HG03159 (cell line): ENCODE measurements around the gene CTDSPL2.
"Not testable (repeated sequence)": the region's sequence is repeated elsewhere in the genome, so short reads cannot be mapped to it uniquely, and the experiment has no call there.

ENCODE experiments used
- ATAC-seq: cut with Tn5 transposase; IDR thresholded peaks from one replicate; pipeline ENCODE4 v1.9.1; 2021; ENCODE audit warnings: mild to moderate bottlenecking, moderate library complexity; ENCODE audit not compliant: unreplicated experiment

The CTDSPL2 gene

GRCh38 chr15:44482090-44482489, 54.7 kb downstream of the CTDSPL2 start:
- no peak for ATAC-seq

GRCh38 chr15:44485880-44486279, 58.5 kb downstream of the CTDSPL2 start:
- no peak for ATAC-seq

DNA sequence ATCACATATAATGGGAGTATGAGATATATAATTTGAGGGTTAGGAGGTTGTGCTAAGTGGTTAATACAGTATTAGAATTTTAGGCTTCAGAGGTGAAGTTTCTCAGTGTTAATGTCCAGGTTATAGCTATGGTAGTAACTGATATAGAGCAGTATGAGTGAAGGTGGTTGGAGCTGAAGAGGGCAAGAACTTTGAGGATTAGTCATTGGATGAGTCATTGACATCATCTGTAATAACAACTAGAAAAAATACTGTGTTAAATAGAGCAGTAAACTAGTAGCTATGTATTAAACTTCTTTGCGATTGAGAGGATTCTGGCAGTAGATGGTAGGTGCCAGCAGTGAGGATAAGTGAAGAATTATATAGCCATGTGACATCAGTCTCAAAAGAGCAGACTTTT, 62.0 kb downstream of the CTDSPL2 start:
- ATAC-seq = no peak

DNA sequence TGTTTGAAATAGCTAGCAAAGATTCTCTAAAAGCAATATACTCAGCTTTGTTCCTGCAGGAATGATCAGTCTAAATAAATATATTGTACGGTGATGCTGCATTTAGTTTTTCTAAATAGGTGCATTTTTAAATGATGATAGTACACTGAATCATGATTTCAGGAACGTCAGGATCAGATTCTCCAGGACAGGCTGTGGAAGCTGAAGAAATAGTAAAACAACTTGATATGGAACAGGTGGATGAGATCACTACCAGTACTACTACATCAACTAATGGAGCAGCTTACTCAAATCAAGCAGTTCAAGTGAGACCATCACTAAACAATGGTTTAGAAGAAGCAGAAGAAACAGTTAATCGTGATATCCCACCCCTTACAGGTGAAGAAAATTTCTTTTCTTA, 63.2 kb downstream of the CTDSPL2 start:
- ATAC-seq = no peak

- ATAC-seq = no peak
Measured at GRCh38 chr15:44492040-44492439, 64.6 kb downstream of the CTDSPL2 start.

GRCh38 chr15:44492672-44493071, 65.2 kb downstream of the CTDSPL2 start:
- ATAC-seq = no peak

GRCh38 chr15:44495562-44495961, 68.1 kb downstream of the CTDSPL2 start:
- ATAC-seq = no peak

GRCh38 chr15:44500555-44500954, 73.1 kb downstream of the CTDSPL2 start:
- ATAC-seq = no peak

- no peak for ATAC-seq
Measured at GRCh38 chr15:44501768-44502366, 74.4 kb downstream of the CTDSPL2 start.

GRCh38 chr15:44516436-44516835, 89.0 kb downstream of the CTDSPL2 start:
- no peak for ATAC-seq

DNA sequence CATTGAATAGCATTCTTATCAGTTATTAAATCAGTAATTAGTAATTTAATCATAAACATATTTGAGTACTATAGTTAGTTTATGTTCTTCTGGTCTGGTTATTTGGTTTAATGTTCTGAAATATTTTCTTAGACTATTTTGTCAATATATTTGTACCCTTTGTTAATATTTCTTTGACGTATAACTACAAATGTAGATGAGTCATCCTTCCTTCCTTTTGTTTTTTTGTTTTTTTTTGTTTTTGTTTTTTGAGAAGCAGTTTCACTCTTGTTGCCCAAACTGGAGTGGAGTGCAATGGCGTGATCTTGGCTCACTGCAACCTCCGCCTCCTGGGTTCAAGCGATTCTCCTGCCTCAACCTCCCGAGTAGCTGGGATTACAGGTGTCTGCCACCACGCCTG, 92.1 kb downstream of the CTDSPL2 start:
- ATAC-seq = no peak

DNA sequence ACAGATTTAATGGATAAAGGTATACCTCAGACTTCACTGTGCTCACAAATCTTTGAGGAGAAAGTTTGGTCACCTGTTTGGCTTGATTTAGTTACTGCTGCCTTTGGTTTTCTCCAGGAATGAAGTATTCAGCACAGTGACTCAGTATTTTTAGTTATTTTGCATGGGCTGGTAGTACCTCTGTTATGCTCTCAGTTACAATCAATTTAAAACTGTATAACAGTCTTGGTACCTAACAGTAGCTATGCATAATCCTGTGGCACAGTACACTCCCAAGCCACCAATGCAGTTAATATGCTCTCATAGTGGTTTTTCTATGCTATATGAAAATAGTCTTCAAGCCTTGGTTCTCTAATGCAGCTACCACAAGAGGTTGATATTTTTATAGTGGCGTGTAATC, 97.6 kb downstream of the CTDSPL2 start:
- no peak for ATAC-seq

GRCh38 chr15:44527241-44527640, 99.8 kb downstream of the CTDSPL2 start:
- no peak for ATAC-seq

GRCh38 chr15:44529864-44530604, 102.6 kb downstream of the CTDSPL2 start:
- ATAC-seq = no peak

GRCh38 chr15:44530653-44531052, 103.2 kb downstream of the CTDSPL2 start:
- no peak for ATAC-seq

GRCh38 chr15:44532275-44532674, 104.8 kb downstream of the CTDSPL2 start:
- ATAC-seq = not testable (repeated sequence)

- no peak for ATAC-seq
Measured at GRCh38 chr15:44532689-44533088, 105.3 kb downstream of the CTDSPL2 start.

DNA sequence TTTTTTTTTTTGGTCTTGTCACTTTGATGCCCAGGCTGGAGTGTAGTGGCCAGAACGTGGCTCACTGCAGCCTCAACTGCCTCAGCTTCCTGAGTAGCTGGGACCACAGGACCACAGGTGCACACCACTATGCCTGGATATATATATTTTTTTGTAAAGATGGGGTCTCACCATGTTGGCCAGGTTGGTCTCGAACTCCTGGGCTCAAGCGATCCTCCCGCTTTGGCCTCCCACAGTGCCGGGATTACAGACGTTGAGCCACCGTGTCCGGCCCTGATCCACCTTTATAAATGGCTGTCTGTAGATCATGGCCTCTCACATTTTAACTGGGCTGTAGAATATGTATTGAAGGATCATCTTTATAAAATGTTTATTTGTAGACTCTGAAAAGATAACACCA, 107.7 kb downstream of the CTDSPL2 start:
- ATAC-seq = no peak

- no peak for ATAC-seq
Measured at GRCh38 chr15:44535523-44536301, 108.3 kb downstream of the CTDSPL2 start.

- ATAC-seq = peak; percentile 48
Measured at GRCh38 chr15:44536302-44536961, 109.0 kb downstream of the CTDSPL2 start.

- ATAC-seq = peak; percentile 83
Measured at GRCh38 chr15:44536962-44537734, 109.7 kb downstream of the CTDSPL2 start, which contains the start of gene EIF3J. EIF3J (plus strand) TSS chr15:44537147; CDS start chr15:44537195, 48 bp downstream.
